Memory B cell (primary cell): ENCODE data around the gene PRKD2.
A peak's percentile ranks its signal among the peaks of the same experiment; 100 is the strongest.

Source experiments
- ATAC-seq: fragments of 150-1000 bp; cut with Tn5 transposase; 2 replicates; pipeline ENCODE4 v1.10.0; 2021; ENCODE audit warnings: low read depth, mild to moderate bottlenecking, moderate library complexity
- DNase-seq, 2 donors: peaks; one replicate each; pipeline ENCODE4 v3.0.0; 2022; ENCODE audit warnings: low spot score in 2 of 2
- H3K27ac Mint-ChIP-seq: one replicate; pipeline ENCODE4 v1.8.0; 2022; ENCODE audit warnings: mild to moderate bottlenecking, moderate library complexity, mixed read lengths
- H3K27me3 Mint-ChIP-seq: one replicate; pipeline ENCODE4 v1.8.0; 2022; ENCODE audit warnings: mixed read lengths
- H3K36me3 Mint-ChIP-seq: one replicate; pipeline ENCODE4 v1.8.0; 2022; ENCODE audit warnings: mild to moderate bottlenecking, mixed read lengths
- H3K4me1 Mint-ChIP-seq: one replicate; pipeline ENCODE4 v1.8.0; 2022; ENCODE audit warnings: mixed read lengths
- H3K4me3 Mint-ChIP-seq: one replicate; pipeline ENCODE4 v1.8.0; 2022; ENCODE audit warnings: mild to moderate bottlenecking, moderate library complexity, mixed read lengths
- H3K9me3 Mint-ChIP-seq: one replicate; pipeline ENCODE4 v1.8.0; 2022; ENCODE audit warnings: mixed read lengths

The PRKD2 gene

DNA sequence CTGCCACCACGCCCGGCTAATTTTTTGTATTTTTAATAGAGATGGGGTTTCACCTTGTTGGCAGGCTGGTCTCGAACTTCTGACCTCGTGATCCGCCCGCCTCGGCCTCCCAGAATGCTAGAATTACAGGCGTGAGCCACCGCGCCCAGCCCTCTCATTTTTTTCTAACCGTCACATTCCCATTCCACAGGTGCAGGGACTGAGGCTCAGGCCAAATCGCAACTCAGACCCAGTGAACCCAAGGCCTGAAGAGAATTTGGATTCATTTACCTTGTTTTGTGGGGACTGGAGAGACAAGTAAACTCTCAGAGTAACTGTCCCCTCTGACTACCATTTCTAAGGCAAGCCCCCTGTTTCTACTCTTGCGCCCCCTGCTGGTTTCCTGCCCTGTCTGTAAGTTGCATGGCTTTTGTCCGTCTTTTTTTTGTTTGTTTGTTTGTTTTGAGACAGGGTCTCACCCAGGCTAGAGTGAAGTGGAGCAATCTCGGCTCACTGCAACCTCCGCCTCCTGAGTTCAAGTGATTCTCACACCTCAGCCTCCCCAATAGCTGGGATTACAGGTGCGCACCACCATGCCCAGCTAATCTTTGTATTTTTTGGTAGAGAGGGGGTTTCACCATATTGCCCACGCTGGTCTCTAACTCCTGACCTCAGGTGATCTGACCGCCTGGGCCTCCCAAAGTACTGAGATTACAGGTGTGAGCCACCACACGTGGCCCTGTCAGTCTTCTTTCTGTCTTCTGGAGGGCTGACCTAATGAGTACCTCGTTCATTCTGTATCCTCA lies 31.6 kb upstream of the PRKD2 start:
- DNase-seq: peak; percentile 72 to 80
- no peaks in the 10 kb centered on the region for H3K27me3 Mint-ChIP-seq
- peak overlapping the region; percentile 96 for H3K27ac Mint-ChIP-seq
- no peak for ATAC-seq
- H3K9me3 Mint-ChIP-seq: no peaks in the 10 kb centered on the region
- H3K4me3 Mint-ChIP-seq: peak overlapping the region; percentile 2
- H3K36me3 Mint-ChIP-seq: peaks cover 4% of the 10 kb centered on the region
- peaks cover 34% of the 10 kb centered on the region for H3K4me1 Mint-ChIP-seq

DNA sequence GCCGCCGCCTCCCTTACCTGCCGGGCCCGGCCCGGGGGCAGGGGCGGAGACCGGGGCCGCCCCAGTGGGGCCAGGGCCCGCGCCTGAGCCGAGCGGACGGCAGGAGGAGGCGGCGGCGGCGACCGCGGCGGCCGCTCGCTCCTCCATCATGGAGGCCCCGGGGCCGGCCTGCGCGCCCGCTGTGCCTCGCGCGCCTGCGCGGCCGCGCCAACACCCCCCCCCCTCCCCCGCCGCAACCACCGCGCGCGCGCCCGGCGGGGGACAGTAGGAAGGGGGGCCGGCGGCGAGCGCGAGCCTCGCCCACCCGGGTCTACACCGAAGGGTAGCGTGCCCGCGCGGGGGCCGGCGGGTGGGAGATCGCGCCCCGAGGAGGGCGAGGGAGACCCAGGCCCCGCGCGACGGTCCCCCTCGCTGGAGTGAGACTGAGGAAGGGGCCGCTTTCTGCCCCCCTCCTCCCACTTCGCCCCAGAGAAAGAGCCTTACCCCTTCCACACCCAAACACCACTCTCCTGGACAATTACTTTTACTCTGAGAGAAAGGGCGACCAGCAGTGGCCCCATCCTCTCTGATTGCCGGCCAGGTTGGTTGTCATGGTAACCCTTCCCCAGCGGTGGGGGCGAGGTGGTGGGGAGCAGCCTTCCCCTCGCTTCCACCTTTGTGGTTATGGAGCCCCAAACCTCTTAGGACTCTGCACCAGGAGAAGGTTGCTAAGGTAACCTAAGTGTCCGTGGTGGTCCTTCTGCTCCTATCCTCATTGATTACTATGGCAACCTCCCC lies 29.6 kb upstream of the PRKD2 start, which contains the start of gene STRN4:
TSS of gene STRN4 (minus strand) at position 170 of the 777 bp plus-strand sequence. CDS start at position 150, 20 bp downstream.
- no peaks in the 10 kb centered on the region for H3K27me3 Mint-ChIP-seq
- H3K27ac Mint-ChIP-seq: peak within 1 kb of the TSS; percentile 96
- peaks cover 46% of the 10 kb centered on the region for H3K4me1 Mint-ChIP-seq
- H3K9me3 Mint-ChIP-seq: no peaks in the 10 kb centered on the region
- peaks cover 3% of the 10 kb centered on the region for H3K36me3 Mint-ChIP-seq
- H3K4me3 Mint-ChIP-seq: peak within 1 kb of the TSS; percentile 95
- DNase-seq (peak in 1 of 2 donors; percentile 41), ATAC-seq (peak; percentile 60)

GRCh38 chr19:46745521-46746280 lies 28.8 kb upstream of the PRKD2 start, which contains the start of gene FKRP:
FKRP (plus strand) TSS chr19:46746057; CDS start chr19:46755451, 9,394 bp downstream.
- DNase-seq (no peak), ATAC-seq (peak; percentile 46)
- H3K27me3 Mint-ChIP-seq: no peaks in the 10 kb centered on the region
- H3K4me1 Mint-ChIP-seq: peaks cover 49% of the 10 kb centered on the region
- H3K9me3 Mint-ChIP-seq: no peaks in the 10 kb centered on the region
- peak within 1 kb of the TSS; percentile 95 for H3K4me3 Mint-ChIP-seq
- H3K27ac Mint-ChIP-seq: peak within 1 kb of the TSS; percentile 96
- peaks cover 3% of the 10 kb centered on the region for H3K36me3 Mint-ChIP-seq

- ATAC-seq: no peak
- no peak for DNase-seq
- peaks cover 3% of the 10 kb centered on the region for H3K36me3 Mint-ChIP-seq
- peaks cover 47% of the 10 kb centered on the region for H3K4me1 Mint-ChIP-seq
- peak overlapping the region; percentile 95 for H3K4me3 Mint-ChIP-seq
- H3K9me3 Mint-ChIP-seq: no peaks in the 10 kb centered on the region
- H3K27me3 Mint-ChIP-seq: no peaks in the 10 kb centered on the region
- H3K27ac Mint-ChIP-seq: peak overlapping the region; percentile 87
Observed at GRCh38 chr19:46745030-46745429, 28.1 kb upstream of the PRKD2 start.

- H3K9me3 Mint-ChIP-seq: no peaks in the 10 kb centered on the region
- peak overlapping the region; percentile 35 for H3K27ac Mint-ChIP-seq
- no peaks in the 10 kb centered on the region for H3K27me3 Mint-ChIP-seq
- H3K4me3 Mint-ChIP-seq: peak overlapping the region; percentile 95
- ATAC-seq: no peak
- H3K4me1 Mint-ChIP-seq: peaks cover 48% of the 10 kb centered on the region
- DNase-seq: no peak
- H3K36me3 Mint-ChIP-seq: peaks cover 6% of the 10 kb centered on the region
Observed at GRCh38 chr19:46744005-46744691, 27.2 kb upstream of the PRKD2 start.

DNA sequence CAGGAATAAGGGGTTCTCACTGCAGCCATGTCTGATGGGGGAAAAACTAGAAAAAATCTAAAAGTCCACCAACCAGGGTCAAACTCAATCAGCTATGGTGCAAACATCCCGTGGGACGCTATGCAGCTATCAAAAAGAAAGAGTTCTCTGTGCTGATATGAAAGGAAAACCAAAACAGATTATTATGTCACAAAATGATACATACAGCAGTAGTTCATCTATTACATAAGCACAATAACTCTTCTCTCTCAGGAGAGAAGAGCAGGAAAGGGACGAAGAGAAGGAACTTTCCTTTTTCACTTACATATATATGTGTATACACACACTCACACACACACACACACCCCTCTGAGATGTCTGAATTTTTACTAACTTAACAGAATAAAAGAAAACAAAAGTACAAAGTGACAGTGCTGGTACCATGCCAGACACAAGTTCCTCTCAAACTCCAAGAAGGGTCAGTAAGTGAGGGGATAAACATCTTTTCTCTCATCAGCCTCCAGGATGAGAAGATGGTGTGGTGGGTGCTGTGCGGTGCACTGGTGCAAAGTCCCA lies 26.1 kb upstream of the PRKD2 start:
- no peaks in the 10 kb centered on the region for H3K27me3 Mint-ChIP-seq
- peaks cover 6% of the 10 kb centered on the region for H3K36me3 Mint-ChIP-seq
- no peak overlapping the region for H3K27ac Mint-ChIP-seq
- DNase-seq (no peak), ATAC-seq (no peak)
- no peak overlapping the region for H3K4me3 Mint-ChIP-seq
- no peaks in the 10 kb centered on the region for H3K9me3 Mint-ChIP-seq
- H3K4me1 Mint-ChIP-seq: peaks cover 48% of the 10 kb centered on the region

GRCh38 chr19:46741447-46741846 lies 24.5 kb upstream of the PRKD2 start:
- Mint-ChIP-seq H3K4me3 (no peak overlapping the region), H3K4me1 (peaks cover 46% of the 10 kb centered on the region), H3K27ac (peak overlapping the region; percentile 53), H3K9me3 (no peaks in the 10 kb centered on the region), H3K27me3 (no peaks in the 10 kb centered on the region), H3K36me3 (peaks cover 12% of the 10 kb centered on the region)
- DNase-seq (no peak), ATAC-seq (no peak)

DNA sequence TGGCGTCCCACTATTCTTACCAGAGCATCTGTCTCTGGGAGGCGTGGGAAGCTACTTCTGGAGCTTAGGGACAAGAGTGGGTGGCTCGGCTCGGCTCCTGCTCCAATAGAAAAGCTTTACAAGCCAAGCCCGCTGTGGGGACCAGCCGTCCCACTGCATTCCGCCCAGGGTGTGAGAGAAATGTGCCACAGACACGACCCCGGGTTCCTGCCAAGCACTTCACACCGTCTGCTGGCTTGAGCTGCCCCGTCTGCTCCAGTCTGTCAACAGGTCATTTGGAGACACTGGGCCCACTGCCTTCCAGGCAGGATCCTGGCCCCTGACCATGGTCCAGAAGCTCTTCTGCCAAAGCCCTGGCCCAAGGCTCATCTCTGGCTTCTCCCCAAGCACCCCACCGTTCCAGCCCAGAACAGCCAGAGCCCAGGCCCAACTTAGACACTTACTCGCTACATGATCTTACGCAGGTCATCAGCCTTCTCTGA lies 22.4 kb upstream of the PRKD2 start:
- Mint-ChIP-seq H3K4me1 (peaks cover 34% of the 10 kb centered on the region), H3K36me3 (peaks cover 12% of the 10 kb centered on the region), H3K27ac (peak overlapping the region; percentile 32), H3K9me3 (no peaks in the 10 kb centered on the region), H3K27me3 (no peaks in the 10 kb centered on the region), H3K4me3 (no peak overlapping the region)
- DNase-seq (no peak), ATAC-seq (no peak)

- peaks cover 24% of the 10 kb centered on the region for H3K4me1 Mint-ChIP-seq
- no peaks in the 10 kb centered on the region for H3K9me3 Mint-ChIP-seq
- H3K36me3 Mint-ChIP-seq: peaks cover 17% of the 10 kb centered on the region
- ATAC-seq (no peak), DNase-seq (no peak)
- no peaks in the 10 kb centered on the region for H3K27me3 Mint-ChIP-seq
- H3K27ac Mint-ChIP-seq: peak overlapping the region; percentile 70
- H3K4me3 Mint-ChIP-seq: no peak overlapping the region
Observed at GRCh38 chr19:46737761-46738171, 20.9 kb upstream of the PRKD2 start.

GRCh38 chr19:46737298-46737654 lies 20.4 kb upstream of the PRKD2 start:
- DNase-seq: no peak
- no peaks in the 10 kb centered on the region for H3K27me3 Mint-ChIP-seq
- peak overlapping the region; percentile 70 for H3K27ac Mint-ChIP-seq
- ATAC-seq: no peak
- H3K9me3 Mint-ChIP-seq: no peaks in the 10 kb centered on the region
- peaks cover 21% of the 10 kb centered on the region for H3K4me1 Mint-ChIP-seq
- H3K4me3 Mint-ChIP-seq: no peak overlapping the region
- H3K36me3 Mint-ChIP-seq: peaks cover 15% of the 10 kb centered on the region

DNA sequence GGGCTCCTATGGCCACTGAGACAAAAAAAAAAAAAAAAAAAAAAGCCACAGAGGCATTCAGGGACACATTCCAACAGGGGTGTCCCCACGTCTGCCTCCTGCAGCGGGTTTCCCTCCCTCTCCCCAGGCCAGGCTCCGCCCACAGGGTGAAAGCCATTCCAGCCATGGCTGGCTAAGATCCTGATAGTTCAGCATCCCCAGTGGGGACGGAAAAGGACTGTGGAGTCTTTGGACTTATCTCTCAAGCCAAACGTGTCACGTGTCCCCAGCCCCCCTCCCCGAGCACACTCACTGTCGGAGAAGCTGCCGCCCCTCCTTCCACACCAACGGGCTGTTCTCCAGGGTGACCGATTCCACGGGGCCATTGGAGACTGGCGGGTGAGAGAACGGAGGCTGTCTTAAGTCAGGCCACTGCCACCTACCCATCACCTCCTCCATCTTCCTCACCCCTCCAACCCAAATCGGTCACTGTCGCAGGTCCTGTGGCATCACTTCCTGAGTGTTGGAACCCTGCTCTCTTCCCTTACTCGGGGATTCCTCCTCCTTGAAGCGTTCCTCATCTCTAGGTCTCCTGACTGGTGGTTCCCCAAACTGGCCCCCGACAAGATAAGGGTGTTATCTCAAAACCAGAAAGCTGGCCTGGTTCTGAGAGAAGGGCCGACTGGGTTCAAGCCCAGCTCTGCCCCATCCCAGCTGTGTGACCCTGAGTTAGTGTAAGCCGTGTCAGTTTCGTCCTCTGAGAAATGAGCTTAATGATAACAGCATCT lies 19.8 kb upstream of the PRKD2 start:
- DNase-seq: no peak
- H3K36me3 Mint-ChIP-seq: peaks cover 20% of the 10 kb centered on the region
- H3K27ac Mint-ChIP-seq: no peak overlapping the region
- H3K4me1 Mint-ChIP-seq: peaks cover 21% of the 10 kb centered on the region
- no peak overlapping the region for H3K4me3 Mint-ChIP-seq
- ATAC-seq: no peak
- H3K27me3 Mint-ChIP-seq: no peaks in the 10 kb centered on the region
- no peaks in the 10 kb centered on the region for H3K9me3 Mint-ChIP-seq

DNA sequence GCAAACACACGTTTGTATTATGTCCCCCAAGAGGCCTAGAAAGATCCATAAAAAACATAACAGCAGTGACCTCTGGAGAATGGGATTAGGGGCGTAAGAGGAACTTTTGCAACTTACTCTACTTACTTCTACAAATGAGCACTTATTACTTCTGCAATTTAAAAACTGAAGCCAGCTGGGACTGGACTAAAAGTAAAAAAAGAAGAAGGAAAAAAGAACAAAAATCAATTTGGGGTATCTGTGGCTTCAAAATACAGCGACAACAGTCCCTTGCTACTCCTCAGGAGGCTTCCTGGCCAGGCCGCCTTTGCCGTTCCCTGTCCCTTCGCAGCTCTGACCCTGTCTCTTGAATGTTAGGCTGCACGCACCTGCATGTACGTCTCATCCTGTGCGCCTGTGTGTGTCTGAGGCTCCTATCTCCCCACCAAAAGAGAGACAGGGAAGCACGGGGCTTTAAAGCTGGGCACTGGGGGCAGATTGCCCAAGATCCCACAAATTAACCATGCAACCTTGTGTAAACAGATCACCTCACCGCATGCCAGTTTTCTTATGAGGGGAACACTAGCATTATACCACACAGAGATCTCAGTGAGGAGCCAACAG lies 16.9 kb upstream of the PRKD2 start:
- Mint-ChIP-seq H3K27ac (no peak overlapping the region), H3K9me3 (no peaks in the 10 kb centered on the region), H3K36me3 (peaks cover 26% of the 10 kb centered on the region), H3K4me3 (no peak overlapping the region), H3K27me3 (no peaks in the 10 kb centered on the region), H3K4me1 (peaks cover 20% of the 10 kb centered on the region)
- ATAC-seq (no peak), DNase-seq (no peak)
